ENCODE measurements around the gene LDHD. TPM values are rescaled to one million over a fixed set of nuclear protein-coding genes. Genes with fewer than 3 reads are reported as not detected.
"Not testable (repeated sequence)": the region's sequence is repeated elsewhere in the genome, so short reads cannot be mapped to it uniquely, and the experiment has no call there.

Gene LDHD
- total RNA-seq, 1 donor from 2014 or later = 10.1 TPM

- no peaks in the 10 kb centered on the region for H3K4me1 ChIP-seq
- H3K4me3 ChIP-seq = no peak overlapping the region
- H3K36me3 ChIP-seq = no peaks in the 10 kb centered on the region
- TF ChIP-seq POLR2AphosphoS5 (IDR thresholded peaks at IDR 0.05; ENCODE audit: insufficient read depth in 1 of 2, low read depth in 1 of 2) (no peak), POLR2A (IDR thresholded peaks at IDR 0.05) (no peak), CTCF (IDR thresholded peaks at IDR 0.05) (no peak)
- no peak overlapping the region for H3K27ac ChIP-seq
- no peaks in the 10 kb centered on the region for H3K9me3 ChIP-seq
- intact Hi-C loops (cut with DNase I) = no loop called here
- no peak for DNase-seq (ENCODE audit: extremely low spot score in 2 of 2)
- no peaks in the 10 kb centered on the region for H3K27me3 ChIP-seq
Observed at GRCh38 chr16:75138233-75138632, 21.7 kb upstream of the LDHD start.

DNA sequence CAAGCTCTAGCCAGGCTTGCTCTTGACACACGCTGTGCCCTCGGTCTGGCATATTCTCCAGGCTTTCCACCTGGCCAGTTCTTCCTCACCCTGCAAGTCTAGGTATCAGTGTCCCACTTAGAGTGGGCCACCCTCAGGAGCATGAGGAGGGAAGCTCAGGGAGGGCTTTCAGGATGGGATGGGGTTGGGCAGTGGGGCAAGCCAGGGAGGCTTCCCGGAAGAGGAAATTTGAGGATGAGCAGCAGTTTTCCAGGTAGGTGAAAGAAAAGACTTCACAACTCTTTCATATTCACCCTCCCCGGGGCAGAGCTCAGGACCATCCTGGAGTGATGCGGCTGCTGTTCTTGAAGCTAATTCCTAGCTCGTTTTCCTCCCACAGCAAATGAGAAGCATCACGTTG lies 14.5 kb upstream of the LDHD start:
- no peak for DNase-seq (ENCODE audit: extremely low spot score in 2 of 2)
- Histone ChIP-seq H3K36me3 (no peaks in the 10 kb centered on the region), H3K4me1 (no peaks in the 10 kb centered on the region), H3K27me3 (no peaks in the 10 kb centered on the region), H3K4me3 (no peak overlapping the region), H3K9me3 (no peaks in the 10 kb centered on the region), H3K27ac (no peak overlapping the region)
- intact Hi-C loops (cut with DNase I) = no loop called here
- TF ChIP-seq CTCF (IDR thresholded peaks at IDR 0.05) (no peak), POLR2AphosphoS5 (IDR thresholded peaks at IDR 0.05; ENCODE audit: insufficient read depth in 1 of 2, low read depth in 1 of 2) (no peak), POLR2A (IDR thresholded peaks at IDR 0.05) (no peak)

- H3K27me3 ChIP-seq = no peaks in the 10 kb centered on the region
- no peak for DNase-seq (ENCODE audit: extremely low spot score in 2 of 2)
- no peak overlapping the region for H3K4me3 ChIP-seq
- intact Hi-C loops (cut with DNase I) = no loop called here
- H3K4me1 ChIP-seq = no peaks in the 10 kb centered on the region
- TF ChIP-seq POLR2AphosphoS5 (IDR thresholded peaks at IDR 0.05; ENCODE audit: insufficient read depth in 1 of 2, low read depth in 1 of 2) (no peak), CTCF (IDR thresholded peaks at IDR 0.05) (no peak), POLR2A (IDR thresholded peaks at IDR 0.05) (no peak)
- H3K9me3 ChIP-seq = no peaks in the 10 kb centered on the region
- H3K27ac ChIP-seq = no peak overlapping the region
- no peaks in the 10 kb centered on the region for H3K36me3 ChIP-seq
Observed at GRCh38 chr16:75130150-75130771, 13.7 kb upstream of the LDHD start.

- intact Hi-C loops (cut with DNase I); H3K27ac ChIP-seq; H3K36me3 ChIP-seq; H3K4me3 ChIP-seq; DNase-seq (ENCODE audit: extremely low spot score in 2 of 2); H3K4me1 ChIP-seq; H3K9me3 ChIP-seq; H3K27me3 ChIP-seq: not testable (repeated sequence)
Observed at GRCh38 chr16:75129421-75130149, 13.0 kb upstream of the LDHD start.

DNA sequence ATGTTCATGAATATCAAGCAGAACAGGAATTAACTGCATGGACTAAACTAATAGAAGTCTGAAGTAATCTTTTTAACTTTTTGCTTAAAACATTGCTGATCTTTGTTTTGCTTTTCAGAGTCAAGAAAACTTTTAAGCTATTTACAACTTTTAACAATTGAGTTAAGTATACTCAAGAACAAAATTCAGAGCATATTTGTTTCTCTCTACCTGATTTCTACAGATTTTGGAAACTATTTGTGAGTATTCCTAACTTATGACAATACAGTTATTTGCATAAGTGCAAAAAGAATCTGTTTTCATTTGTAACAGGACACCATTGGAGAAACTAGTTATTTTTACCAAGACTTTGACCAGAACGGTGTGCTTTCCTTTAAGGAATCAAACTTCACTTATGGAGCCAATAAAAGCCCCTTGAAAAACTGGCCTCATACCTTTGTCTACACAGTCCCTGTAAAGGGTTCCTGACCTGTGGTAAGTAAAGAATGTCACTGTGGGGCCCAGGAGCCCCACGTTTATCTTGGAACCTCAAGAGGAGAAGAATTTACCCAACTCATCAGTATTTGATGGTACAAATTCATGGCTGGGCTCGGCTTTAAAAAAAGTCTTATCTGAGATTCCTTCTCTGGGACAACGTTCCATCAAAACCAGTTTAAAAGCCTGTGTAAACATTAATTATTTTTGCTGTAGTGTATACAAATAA lies 11.3 kb upstream of the LDHD start:
- Histone ChIP-seq H3K36me3 (no peaks in the 10 kb centered on the region), H3K27ac (no peak overlapping the region), H3K4me3 (no peak overlapping the region), H3K9me3 (no peaks in the 10 kb centered on the region), H3K4me1 (no peaks in the 10 kb centered on the region), H3K27me3 (no peaks in the 10 kb centered on the region)
- no peak for TF ChIP-seq POLR2A (IDR thresholded peaks at IDR 0.05)
- no peak for TF ChIP-seq CTCF (IDR thresholded peaks at IDR 0.05)
- TF ChIP-seq POLR2AphosphoS5 (IDR thresholded peaks at IDR 0.05; ENCODE audit: insufficient read depth in 1 of 2, low read depth in 1 of 2) = no peak
- intact Hi-C loops (cut with DNase I) = no loop called here
- DNase-seq (ENCODE audit: extremely low spot score in 2 of 2) = no peak

Data from vagina (tissue), 2 donors.